KMS-11 (cell line): ENCODE results near the gene PFDN1.
A peak's percentile ranks its signal among the peaks of the same experiment; 100 is the strongest.

Experiments used
- H2AFZ ChIP-seq: fragments of 200-600 bp; sonication (generic); 2 replicates; pipeline ENCODE4 v1.6.1; 2016; ENCODE audit warnings: antibody characterized with exemption, mixed run types, low read depth
- H3K27ac ChIP-seq: fragments of 200-600 bp; sonication (generic); 2 replicates; pipeline ENCODE4 v1.6.1; 2016; ENCODE audit warnings: mild to moderate bottlenecking, mixed run types
- H3K27me3 ChIP-seq: fragments of 200-600 bp; sonication (generic); 2 replicates; pipeline ENCODE4 v1.6.1; 2017; ENCODE audit warnings: mild to moderate bottlenecking, low read depth, mixed run types, moderate library complexity; ENCODE audit not compliant: insufficient read depth
- H3K36me3 ChIP-seq: fragments of 200-600 bp; sonication (generic); 2 replicates; pipeline ENCODE4 v1.6.1; 2017; ENCODE audit warnings: mild to moderate bottlenecking, mixed run types; ENCODE audit not compliant: insufficient read depth
- H3K4me1 ChIP-seq: fragments of 200-600 bp; sonication (generic); 2 replicates; pipeline ENCODE4 v1.6.1; 2016; ENCODE audit warnings: mild to moderate bottlenecking, low read depth, mixed run types; ENCODE audit not compliant: poor library complexity, severe bottlenecking
- H3K4me2 ChIP-seq: fragments of 200-600 bp; sonication (generic); 2 replicates; pipeline ENCODE4 v1.7.0; 2016; ENCODE audit warnings: mild to moderate bottlenecking, mixed run types
- H3K4me3 ChIP-seq: fragments of 200-600 bp; sonication (generic); IDR thresholded peaks from 2 replicates; pipeline ENCODE4 v1.6.1; 2017; ENCODE audit warnings: low read depth, low read length, mixed read lengths; ENCODE audit not compliant: insufficient read depth
- H3K79me2 ChIP-seq: fragments of 200-600 bp; sonication (generic); 2 replicates; pipeline ENCODE4 v1.6.1; 2016; ENCODE audit warnings: low read depth, mixed run types; ENCODE audit not compliant: insufficient read depth
- H3K9ac ChIP-seq: fragments of 200-600 bp; sonication (generic); 2 replicates; pipeline ENCODE4 v1.6.1; 2016; ENCODE audit warnings: mild to moderate bottlenecking, mixed run types
- H4K20me1 ChIP-seq: fragments of 200-600 bp; sonication (generic); 2 replicates; pipeline ENCODE4 v1.6.1; 2016; ENCODE audit warnings: mild to moderate bottlenecking, mixed run types; ENCODE audit not compliant: insufficient read depth
- TF ChIP-seq, protein P1 (sequence below): fragments of 200-600 bp; sonication (generic); conservative IDR thresholded peaks from 2 replicates; pipeline ENCODE4 v1.6.1; 2017; ENCODE audit warnings: low read depth, mild to moderate bottlenecking, antibody characterized with exemption, low read length, moderate library complexity, mixed read lengths

Gene PFDN1

DNA sequence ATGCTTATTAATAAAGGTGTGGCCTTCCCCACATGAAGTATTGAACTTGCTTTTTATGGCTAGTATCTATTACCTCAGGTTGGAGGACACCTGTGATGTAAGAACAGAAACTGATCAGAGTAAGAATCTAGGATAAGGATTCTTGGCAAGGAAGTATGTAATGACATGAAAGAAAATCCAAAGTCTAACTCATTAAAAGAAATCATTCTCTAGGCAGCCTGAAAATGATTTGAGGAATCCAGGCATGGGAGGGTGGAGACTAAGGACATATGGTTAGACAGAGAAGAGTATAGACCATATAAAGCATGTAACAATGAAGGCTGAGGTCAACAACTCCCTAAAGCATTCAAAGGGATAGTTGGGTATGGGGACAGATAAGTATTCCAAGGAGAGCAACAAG, 32.9 kb downstream of the PFDN1 start:
- no peaks in the 10 kb centered on the region for H3K79me2 ChIP-seq
- TF ChIP-seq, protein P1, sequence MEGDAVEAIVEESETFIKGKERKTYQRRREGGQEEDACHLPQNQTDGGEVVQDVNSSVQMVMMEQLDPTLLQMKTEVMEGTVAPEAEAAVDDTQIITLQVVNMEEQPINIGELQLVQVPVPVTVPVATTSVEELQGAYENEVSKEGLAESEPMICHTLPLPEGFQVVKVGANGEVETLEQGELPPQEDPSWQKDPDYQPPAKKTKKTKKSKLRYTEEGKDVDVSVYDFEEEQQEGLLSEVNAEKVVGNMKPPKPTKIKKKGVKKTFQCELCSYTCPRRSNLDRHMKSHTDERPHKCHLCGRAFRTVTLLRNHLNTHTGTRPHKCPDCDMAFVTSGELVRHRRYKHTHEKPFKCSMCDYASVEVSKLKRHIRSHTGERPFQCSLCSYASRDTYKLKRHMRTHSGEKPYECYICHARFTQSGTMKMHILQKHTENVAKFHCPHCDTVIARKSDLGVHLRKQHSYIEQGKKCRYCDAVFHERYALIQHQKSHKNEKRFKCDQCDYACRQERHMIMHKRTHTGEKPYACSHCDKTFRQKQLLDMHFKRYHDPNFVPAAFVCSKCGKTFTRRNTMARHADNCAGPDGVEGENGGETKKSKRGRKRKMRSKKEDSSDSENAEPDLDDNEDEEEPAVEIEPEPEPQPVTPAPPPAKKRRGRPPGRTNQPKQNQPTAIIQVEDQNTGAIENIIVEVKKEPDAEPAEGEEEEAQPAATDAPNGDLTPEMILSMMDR = no peak
- H3K27me3 ChIP-seq = no peaks in the 10 kb centered on the region; the same call in 1 of the 2 replicates
- H3K27ac ChIP-seq = no peak overlapping the region
- no peak overlapping the region for H3K9ac ChIP-seq
- H3K4me1 ChIP-seq = peaks cover 40% of the 10 kb centered on the region
- H3K4me3 ChIP-seq = no peak overlapping the region
- no peak overlapping the region for H3K4me2 ChIP-seq
- H3K36me3 ChIP-seq = no peaks in the 10 kb centered on the region
- no peaks in the 10 kb centered on the region; the same call in 1 of the 2 replicates for H4K20me1 ChIP-seq
- no peak overlapping the region for H2AFZ ChIP-seq

DNA sequence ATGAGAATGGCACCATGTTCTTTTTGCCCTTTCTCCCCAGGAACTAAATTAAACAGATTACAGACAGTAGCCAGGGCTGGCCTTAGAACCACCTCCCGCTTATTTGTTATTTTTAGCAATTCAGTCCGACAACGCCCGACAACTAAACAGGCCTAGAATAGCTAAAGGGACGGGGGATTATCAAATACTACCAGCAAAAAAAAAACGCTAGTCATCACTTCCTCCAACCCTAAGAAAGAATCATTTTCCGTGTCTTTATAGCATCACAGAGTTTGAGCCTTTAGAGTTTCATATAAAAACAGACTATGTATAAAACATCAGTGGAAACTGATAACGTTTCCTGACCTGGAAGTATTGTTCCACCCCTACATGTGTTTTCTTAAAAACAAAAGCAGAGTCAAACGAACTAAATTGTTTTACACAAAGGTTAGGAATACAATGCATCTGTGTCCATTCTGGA, 35.3 kb downstream of the PFDN1 start:
- no peak overlapping the region for H3K4me3 ChIP-seq
- H3K27ac ChIP-seq = peak overlapping the region; percentile 26; the same call in 1 of the 2 replicates
- H3K27me3 ChIP-seq = no peaks in the 10 kb centered on the region; the same call in 1 of the 2 replicates
- H3K4me1 ChIP-seq = peaks cover 49% of the 10 kb centered on the region
- no peak overlapping the region for H2AFZ ChIP-seq
- no peaks in the 10 kb centered on the region for H3K79me2 ChIP-seq
- H3K4me2 ChIP-seq = peak overlapping the region; percentile 74
- no peaks in the 10 kb centered on the region for H3K36me3 ChIP-seq
- H3K9ac ChIP-seq = no peak overlapping the region
- TF ChIP-seq, protein P1 = no peak
- H4K20me1 ChIP-seq = no peaks in the 10 kb centered on the region; the same call in 1 of the 2 replicates

DNA sequence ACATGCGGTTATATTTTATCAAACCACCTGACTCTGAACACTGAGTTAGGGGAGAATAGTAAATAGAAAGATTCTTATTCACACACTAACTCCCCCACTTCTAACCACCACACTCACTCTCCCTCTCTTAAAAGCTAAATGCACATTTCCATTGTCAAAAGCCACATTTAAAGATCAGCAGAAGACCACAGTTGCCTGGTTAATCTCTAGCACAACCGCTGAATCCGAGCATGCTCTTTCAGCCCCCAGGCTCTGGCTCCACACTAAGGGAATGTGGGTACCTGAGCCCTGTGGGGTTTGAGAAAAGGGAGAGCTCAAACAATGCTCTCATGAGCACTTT, 35.7 kb downstream of the PFDN1 start:
- H3K79me2 ChIP-seq = no peaks in the 10 kb centered on the region
- peak overlapping the region; percentile 74 for H3K4me2 ChIP-seq
- no peak overlapping the region for H3K9ac ChIP-seq
- TF ChIP-seq, protein P1 = no peak
- no peaks in the 10 kb centered on the region; the same call in 1 of the 2 replicates for H4K20me1 ChIP-seq
- H3K27me3 ChIP-seq = no peaks in the 10 kb centered on the region; the same call in 1 of the 2 replicates
- peak overlapping the region; percentile 26; the same call in 1 of the 2 replicates for H3K27ac ChIP-seq
- H3K36me3 ChIP-seq = no peaks in the 10 kb centered on the region
- H2AFZ ChIP-seq = no peak overlapping the region
- no peak overlapping the region for H3K4me3 ChIP-seq
- H3K4me1 ChIP-seq = peaks cover 49% of the 10 kb centered on the region

DNA sequence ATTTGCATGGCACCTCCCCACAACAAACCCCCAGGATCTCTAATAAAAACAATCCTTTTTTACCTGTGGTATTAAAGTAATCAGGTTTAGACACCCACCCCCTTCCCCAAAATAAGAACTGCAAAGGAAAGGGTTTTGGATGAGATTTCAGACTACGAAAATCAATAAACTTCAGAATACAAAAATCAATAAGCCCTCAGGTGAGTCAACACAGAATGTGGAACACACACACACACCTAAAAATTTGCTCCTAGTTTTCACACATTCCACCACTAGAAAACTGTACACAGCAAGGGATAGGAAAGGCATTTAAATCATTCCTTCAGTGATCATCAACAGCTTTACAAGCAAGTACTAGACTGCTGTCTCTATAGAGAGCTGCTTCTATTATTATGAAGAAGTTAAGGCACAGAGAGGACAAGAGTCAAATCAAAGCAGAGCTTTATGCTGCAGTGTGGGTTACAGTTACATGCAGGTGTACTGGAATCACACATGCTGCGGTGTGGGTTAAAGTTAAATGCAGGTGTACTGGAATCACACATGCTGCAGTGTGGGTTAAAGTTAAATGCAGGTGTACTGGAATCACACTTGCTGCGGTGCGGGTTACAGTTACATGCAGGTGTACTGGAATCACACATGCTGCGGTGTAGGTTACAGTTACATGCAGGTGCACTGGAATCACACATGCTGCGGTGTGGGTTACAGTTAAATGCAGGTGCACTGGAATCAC, 36.3 kb downstream of the PFDN1 start:
- Histone ChIP-seq H2AFZ (no peak overlapping the region), H4K20me1 (no peaks in the 10 kb centered on the region; the same call in 1 of the 2 replicates), H3K4me2 (peak overlapping the region; percentile 31), H3K27me3 (no peaks in the 10 kb centered on the region; the same call in 1 of the 2 replicates), H3K27ac (peak overlapping the region; percentile 26; the same call in 1 of the 2 replicates), H3K4me1 (peaks cover 49% of the 10 kb centered on the region), H3K9ac (no peak overlapping the region), H3K4me3 (no peak overlapping the region), H3K79me2 (no peaks in the 10 kb centered on the region), H3K36me3 (no peaks in the 10 kb centered on the region)
- TF ChIP-seq, protein P1 = no peak
